GM10248 (cell line): ENCODE measurements around the gene MAOA.

Experiments
- CTCF ChIA-PET: fragments of 300-600 bp; sonication (Branson Sonifier 250); formaldehyde crosslinking; extraction: SDS; loops from one replicate; lab custom pipeline; 2021; ENCODE audit warnings: antibody characterized with exemption; lab: Yijun Ruan, JAX
- POLR2A ChIA-PET: fragments of 350-650 bp; sonication (Branson Sonifier 250); formaldehyde crosslinking; extraction: SDS; loops from one replicate; lab custom pipeline; 2020; ENCODE audit warnings: antibody characterized with exemption; lab: Yijun Ruan, JAX
- DNase-seq: peaks from one replicate; pipeline ENCODE4 v3.0.0; 2012; ENCODE audit errors: extremely low spot score
- CTCF ChIP-seq: IDR thresholded peaks from 2 replicates; pipeline ENCODE4 v1.5.1; 2012; ENCODE audit warnings: mild to moderate bottlenecking, low read depth; ENCODE audit errors: extremely low read depth, missing control alignments, control extremely low read depth

MAOA gene

DNA sequence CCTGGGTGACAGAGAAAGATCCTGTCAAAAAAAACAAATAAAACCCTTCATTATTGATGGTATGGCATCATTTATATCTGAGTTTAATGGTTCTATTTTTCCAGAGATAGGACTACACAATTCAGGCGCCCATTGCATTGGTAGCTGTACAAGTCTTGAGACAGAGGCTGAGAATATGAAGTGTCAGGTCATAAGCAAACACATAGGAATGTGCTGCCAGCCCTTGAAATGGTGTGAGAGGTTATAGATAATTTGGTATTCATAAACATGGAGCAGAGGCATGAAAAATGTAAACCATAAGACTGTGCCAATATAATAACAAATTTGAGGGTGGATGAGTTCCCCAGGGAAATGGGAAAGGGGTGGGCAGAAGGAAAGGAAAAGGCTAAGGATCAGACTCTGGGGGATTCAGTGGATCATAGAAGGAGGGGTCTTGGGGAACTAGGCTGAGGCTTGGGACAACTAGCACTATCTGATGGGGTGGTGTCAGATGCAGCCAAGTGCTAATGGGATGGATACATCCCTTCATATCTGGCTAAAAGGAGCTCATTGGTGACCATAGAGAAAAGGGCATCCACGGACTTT lies 50.8 kb downstream of the MAOA start:
- no peak for DNase-seq
- no peak for TF ChIP-seq CTCF
- CTCF ChIA-PET: no interaction called here
- POLR2A ChIA-PET: no interaction called here

DNA sequence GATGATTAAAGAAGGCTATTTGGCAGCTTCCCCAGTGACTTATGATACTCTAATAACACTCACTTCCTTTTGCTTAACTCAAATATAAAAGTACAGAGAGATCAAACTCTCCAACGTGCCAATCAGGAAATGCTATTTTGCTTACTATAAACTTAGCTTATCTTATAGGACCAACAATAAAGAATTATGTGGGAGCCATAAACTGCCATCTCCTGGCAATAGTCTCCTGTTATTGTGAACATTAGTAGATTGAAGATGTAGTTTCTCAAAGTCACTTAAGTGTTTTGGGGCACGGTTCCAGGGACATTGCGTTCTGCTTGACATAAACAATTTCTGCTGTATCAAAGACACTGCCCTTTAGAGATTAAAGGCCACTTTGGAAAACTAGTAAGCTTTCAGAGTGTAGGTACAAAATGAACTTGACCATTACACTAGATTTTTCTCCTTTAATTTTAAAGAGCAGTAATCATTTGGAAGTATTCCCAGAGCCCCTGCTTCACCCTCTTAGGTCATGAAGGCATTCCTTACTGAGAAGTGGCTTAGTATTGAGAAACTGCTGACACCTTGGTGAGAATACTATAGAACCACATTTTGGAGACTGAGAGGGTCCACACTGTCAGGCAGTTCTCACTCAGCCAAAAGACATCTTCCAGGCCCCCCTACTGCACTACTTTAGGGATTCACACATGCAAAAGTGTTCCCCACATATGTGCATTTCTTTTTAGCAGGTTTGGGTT lies 51.9 kb downstream of the MAOA start:
- DNase-seq: no peak
- CTCF ChIA-PET: interaction anchor here (1.0 kb wide), 1 partner anchor 10 kb away, joined by 3 read pairs; no protein-coding TSS in a partner anchor
- TF ChIP-seq CTCF: no peak
- POLR2A ChIA-PET: no interaction called here

- TF ChIP-seq CTCF: no peak
- DNase-seq: no peak
- POLR2A ChIA-PET: no interaction called here
- CTCF ChIA-PET: no interaction called here
Observed at GRCh38 chrX:43716144-43716543, 60.0 kb downstream of the MAOA start.

DNA sequence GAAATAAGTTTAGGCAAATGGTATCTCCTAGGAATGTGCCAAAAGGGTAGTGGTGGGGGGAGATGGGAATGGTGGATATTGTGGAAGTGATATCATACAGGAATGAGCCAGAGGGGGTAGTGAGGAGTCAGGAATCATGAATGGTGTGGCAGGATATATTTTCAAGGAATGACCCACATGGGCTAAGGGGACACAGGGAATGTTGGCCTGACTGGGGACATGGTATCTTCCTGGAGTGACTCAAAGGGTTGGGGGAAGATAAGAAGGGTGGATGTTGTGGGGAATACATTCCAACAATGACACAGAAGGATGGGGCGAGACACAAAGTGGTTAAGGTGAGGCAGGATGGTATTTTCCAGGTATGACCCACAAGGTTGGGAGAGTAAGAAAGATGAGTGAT lies 60.6 kb downstream of the MAOA start:
- ChIA-PET POLR2A (no interaction called here), CTCF (no interaction called here)
- TF ChIP-seq CTCF: no peak
- no peak for DNase-seq

- DNase-seq: no peak
- TF ChIP-seq CTCF: no peak
- POLR2A ChIA-PET: no interaction called here
- CTCF ChIA-PET: no interaction called here
Observed at GRCh38 chrX:43717161-43717560, 61.1 kb downstream of the MAOA start.

- DNase-seq: no peak
- ChIA-PET CTCF (no interaction called here), POLR2A (no interaction called here)
- TF ChIP-seq CTCF: no peak
Observed at GRCh38 chrX:43718081-43718480, 62.0 kb downstream of the MAOA start.
